HEK293T (cell line): Measurements from ENCODE around the gene ELL2.

Experiments used
- CTCF ChIA-PET: fragments of 350-600 bp; formaldehyde crosslinking; extraction: SDS; loops from one replicate; lab custom pipeline; 2021; ENCODE audit warnings: antibody characterized with exemption, inconsistent platforms; lab: Yijun Ruan, JAX
- POLR2A ChIA-PET: fragments of 350-600 bp; formaldehyde crosslinking; extraction: SDS; loops from one replicate; lab custom pipeline; 2020; ENCODE audit warnings: antibody characterized with exemption, inconsistent platforms; lab: Yijun Ruan, JAX
- DNase-seq: peaks from one replicate; pipeline ENCODE4 v3.0.0; 2012; ENCODE audit warnings: mixed read lengths; ENCODE audit errors: extremely low spot score
- ARNT ChIP-seq: fragments of 450-650 bp; IDR thresholded peaks from 2 replicates; pipeline ENCODE4 v1.6.1; 2017; ENCODE audit warnings: mild to moderate bottlenecking
- BHLHE40 ChIP-seq: fragments of 450-650 bp; IDR thresholded peaks from 2 replicates; pipeline ENCODE4 v1.6.1; 2016; ENCODE audit warnings: mild to moderate bottlenecking, moderate library complexity, borderline replicate concordance
- CTBP1 ChIP-seq: fragments of 450-650 bp; IDR thresholded peaks from 2 replicates; pipeline ENCODE4 v1.6.1; 2016; ENCODE audit warnings: borderline replicate concordance
- ELF4 ChIP-seq: fragments of 450-650 bp; IDR thresholded peaks from 2 replicates; pipeline ENCODE4 v1.6.1; 2017; ENCODE audit warnings: antibody characterized with exemption
- FOXA1 ChIP-seq: fragments of 450-650 bp; IDR thresholded peaks from 2 replicates; pipeline ENCODE4 v1.6.1; 2016; ENCODE audit warnings: mild to moderate bottlenecking
- FOXK2 ChIP-seq: fragments of 450-650 bp; IDR thresholded peaks from 2 replicates; pipeline ENCODE4 v1.6.1; 2016; ENCODE audit warnings: mild to moderate bottlenecking
- FOXM1 ChIP-seq: fragments of 450-650 bp; IDR thresholded peaks from 2 replicates; pipeline ENCODE4 v1.6.1; 2017; ENCODE audit warnings: mild to moderate bottlenecking, borderline replicate concordance
- HDGF ChIP-seq: fragments of 450-650 bp; IDR thresholded peaks from 2 replicates; pipeline ENCODE4 v1.6.1; 2017; ENCODE audit warnings: antibody characterized with exemption, borderline replicate concordance
- L3MBTL2 ChIP-seq: fragments of 450-650 bp; conservative IDR thresholded peaks from 2 replicates; pipeline ENCODE4 v1.6.1; 2016; ENCODE audit warnings: mild to moderate bottlenecking
- LEF1 ChIP-seq: fragments of 450-650 bp; IDR thresholded peaks from 2 replicates; pipeline ENCODE4 v1.6.1; 2017; ENCODE audit warnings: mild to moderate bottlenecking, borderline replicate concordance
- NFRKB ChIP-seq: fragments of 450-650 bp; IDR thresholded peaks from 2 replicates; pipeline ENCODE4 v1.6.1; 2016; ENCODE audit warnings: mild to moderate bottlenecking, moderate library complexity
- SP1 ChIP-seq: fragments of 450-650 bp; IDR thresholded peaks from 2 replicates; pipeline ENCODE4 v1.6.1; 2017
- SUZ12 ChIP-seq: fragments of 450-650 bp; IDR thresholded peaks from 2 replicates; pipeline ENCODE4 v1.6.1; 2016; ENCODE audit warnings: mild to moderate bottlenecking
- TARDBP ChIP-seq: fragments of 450-650 bp; IDR thresholded peaks from 2 replicates; pipeline ENCODE4 v1.6.1; 2016
- ZNF384 ChIP-seq: fragments of 450-650 bp; IDR thresholded peaks from 2 replicates; pipeline ENCODE4 v1.6.1; 2016
- TF ChIP-seq, protein P1 (sequence below): fragments of 450-650 bp; IDR thresholded peaks from 2 replicates; pipeline ENCODE4 v1.6.1; 2016

Gene ELL2

GRCh38 chr5:95901676-95902627 is 59.7 kb downstream of the ELL2 start:
- DNase-seq: no peak
- POLR2A ChIA-PET: no interaction called here
- CTCF ChIA-PET: interaction anchor here (0.6 kb wide), 1 partner anchor 1035 kb away, joined by 4 read pairs; no protein-coding TSS in a partner anchor
- no peak for TF ChIP-seq LEF1
- TF ChIP-seq, protein P1, sequence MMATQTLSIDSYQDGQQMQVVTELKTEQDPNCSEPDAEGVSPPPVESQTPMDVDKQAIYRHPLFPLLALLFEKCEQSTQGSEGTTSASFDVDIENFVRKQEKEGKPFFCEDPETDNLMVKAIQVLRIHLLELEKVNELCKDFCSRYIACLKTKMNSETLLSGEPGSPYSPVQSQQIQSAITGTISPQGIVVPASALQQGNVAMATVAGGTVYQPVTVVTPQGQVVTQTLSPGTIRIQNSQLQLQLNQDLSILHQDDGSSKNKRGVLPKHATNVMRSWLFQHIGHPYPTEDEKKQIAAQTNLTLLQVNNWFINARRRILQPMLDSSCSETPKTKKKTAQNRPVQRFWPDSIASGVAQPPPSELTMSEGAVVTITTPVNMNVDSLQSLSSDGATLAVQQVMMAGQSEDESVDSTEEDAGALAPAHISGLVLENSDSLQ: no peak
- no peak for TF ChIP-seq FOXA1
- no peak for TF ChIP-seq L3MBTL2
- no peak for TF ChIP-seq HDGF
- no peak for TF ChIP-seq SP1
- no peak for TF ChIP-seq FOXM1
- TF ChIP-seq ELF4: no peak
- no peak for TF ChIP-seq ARNT
- TF ChIP-seq FOXK2: no peak
- TF ChIP-seq CTBP1: no peak
- TF ChIP-seq NFRKB: no peak

GRCh38 chr5:95900383-95900958 is 61.2 kb downstream of the ELL2 start:
- POLR2A ChIA-PET: no interaction called here
- no peak for DNase-seq

DNA sequence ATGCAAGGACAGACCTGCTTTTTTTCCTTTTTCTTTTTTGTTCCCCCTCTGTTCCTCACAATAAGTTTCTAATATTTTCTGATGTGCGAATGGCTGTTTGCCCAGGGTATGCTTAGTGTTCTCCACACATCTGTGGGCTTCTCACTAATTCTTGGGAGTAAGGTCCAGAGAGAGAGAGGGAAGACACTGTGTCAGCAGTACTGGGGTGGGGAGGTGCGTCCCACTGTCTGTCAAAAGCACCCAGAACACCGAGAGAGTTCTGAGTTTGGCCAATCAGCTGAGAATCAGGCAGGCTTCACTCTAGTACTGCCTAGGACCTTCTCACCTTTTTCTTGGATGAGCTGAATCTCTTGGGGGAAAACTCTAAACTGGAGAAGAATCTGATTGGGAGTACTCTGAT is 61.8 kb downstream of the ELL2 start:
- POLR2A ChIA-PET: no interaction called here

More at GRCh38 chr5:95900383-95900958, 61.2 kb downstream of the ELL2 start:
- CTCF ChIA-PET: interaction anchor here (0.7 kb wide), 1 partner anchor 37 kb away, joined by 3 read pairs; no protein-coding TSS in a partner anchor
- TF ChIP-seq FOXA1: no peak
- no peak for TF ChIP-seq ELF4
- no peak for TF ChIP-seq SUZ12
- no peak for TF ChIP-seq FOXK2
- no peak for TF ChIP-seq HDGF
- no peak for TF ChIP-seq SP1
- TF ChIP-seq CTBP1: no peak
- TF ChIP-seq LEF1: no peak
- TF ChIP-seq, protein P1: no peak
- no peak for TF ChIP-seq BHLHE40
- TF ChIP-seq NFRKB: no peak
- TF ChIP-seq FOXM1: no peak
- TF ChIP-seq L3MBTL2: no peak
- no peak for TF ChIP-seq ZNF384
- TF ChIP-seq TARDBP: no peak
- TF ChIP-seq ARNT: no peak

GRCh38 chr5:95899006-95899405 is 62.6 kb downstream of the ELL2 start:
- POLR2A ChIA-PET: no interaction called here
- TF ChIP-seq TARDBP: no peak
- TF ChIP-seq NFRKB: no peak
- no peak for TF ChIP-seq SUZ12
- TF ChIP-seq FOXM1: no peak
- no peak for TF ChIP-seq FOXA1
- no peak for TF ChIP-seq LEF1
- TF ChIP-seq ZNF384: no peak
- TF ChIP-seq, protein P1: no peak
- no peak for TF ChIP-seq ELF4
- no peak for TF ChIP-seq FOXK2
- no peak for TF ChIP-seq L3MBTL2
- TF ChIP-seq ARNT: no peak
- no peak for TF ChIP-seq CTBP1
- no peak for TF ChIP-seq BHLHE40
- no peak for TF ChIP-seq HDGF
- no peak for DNase-seq
- CTCF ChIA-PET: interaction anchor here (0.6 kb wide), 1 partner anchor 15 kb away, joined by 4 read pairs; no protein-coding TSS in a partner anchor

More for the DNA sequence above, 61.8 kb downstream of the ELL2 start:
- DNase-seq: no peak
- TF ChIP-seq FOXM1: no peak
- CTCF ChIA-PET: no interaction called here

GRCh38 chr5:95895771-95896170 is 65.9 kb downstream of the ELL2 start:
- DNase-seq: no peak
- ChIA-PET CTCF (no interaction called here), POLR2A (no interaction called here)
- no peak for TF ChIP-seq SUZ12

DNA sequence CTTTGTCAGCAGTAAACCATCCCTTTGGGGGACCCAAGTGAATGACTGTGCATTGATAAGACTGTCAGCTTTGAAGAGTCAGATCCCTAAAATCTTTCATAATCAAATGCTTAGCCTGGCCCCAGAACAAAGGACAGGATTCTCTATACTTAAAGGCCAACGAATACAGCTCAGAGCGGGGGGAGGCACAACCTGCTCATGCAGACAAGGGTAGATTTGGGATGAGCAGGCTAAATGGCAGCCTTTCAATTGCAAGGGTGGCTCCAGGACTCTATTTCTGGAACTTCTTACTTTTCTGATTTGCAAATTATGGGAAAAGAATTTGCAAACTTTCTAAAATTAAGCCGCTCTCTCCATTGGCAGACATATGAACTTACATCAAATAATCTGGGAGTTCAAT is 66.4 kb downstream of the ELL2 start:
- TF ChIP-seq HDGF (no peak), L3MBTL2 (no peak), SUZ12 (no peak), FOXM1 (no peak), ELF4 (no peak), LEF1 (no peak), CTBP1 (no peak), FOXK2 (no peak), ARNT (no peak), TARDBP (no peak)
- TF ChIP-seq, protein P1: no peak
- CTCF ChIA-PET: no interaction called here
- POLR2A ChIA-PET: no interaction called here
- no peak for DNase-seq
